ENCODE measurements around the gene PLEKHM3.
A peak's percentile ranks its signal among the peaks of the same experiment; 100 is the strongest.

The PLEKHM3 gene

GRCh38 chr2:207787800-207788199, 237.5 kb downstream of the PLEKHM3 start:
- no peak for TF ChIP-seq CTCF (conservative IDR thresholded peaks at IDR 0.05)
- no peak overlapping the region for H3K27ac ChIP-seq

- TF ChIP-seq CTCF (conservative IDR thresholded peaks at IDR 0.05) = no peak
These were observed 238.3 kb downstream of the PLEKHM3 start for GRCh38 chr2:207787017-207787416.

GRCh38 chr2:207784898-207785297, 240.4 kb downstream of the PLEKHM3 start:
- no peak overlapping the region for H3K27ac ChIP-seq

More at GRCh38 chr2:207787017-207787416, 238.3 kb downstream of the PLEKHM3 start:
- H3K27ac ChIP-seq = no peak overlapping the region

GRCh38 chr2:207783514-207783913, 241.8 kb downstream of the PLEKHM3 start:
- TF ChIP-seq CTCF (conservative IDR thresholded peaks at IDR 0.05) = no peak
- H3K27ac ChIP-seq = no peak overlapping the region

More at GRCh38 chr2:207784898-207785297, 240.4 kb downstream of the PLEKHM3 start:
- TF ChIP-seq CTCF (conservative IDR thresholded peaks at IDR 0.05) = no peak

GRCh38 chr2:207782238-207783030, 242.9 kb downstream of the PLEKHM3 start:
- peak overlapping the region; percentile 26; the same call in 1 of the 2 replicates for H3K27ac ChIP-seq

GRCh38 chr2:207779523-207779922, 245.8 kb downstream of the PLEKHM3 start:
- no peak overlapping the region for H3K27ac ChIP-seq
- TF ChIP-seq CTCF (conservative IDR thresholded peaks at IDR 0.05) = no peak

More at GRCh38 chr2:207782238-207783030, 242.9 kb downstream of the PLEKHM3 start:
- no peak for TF ChIP-seq CTCF (conservative IDR thresholded peaks at IDR 0.05)

GRCh38 chr2:207778298-207778882, 246.9 kb downstream of the PLEKHM3 start:
- H3K27ac ChIP-seq = no peak overlapping the region
- TF ChIP-seq CTCF (conservative IDR thresholded peaks at IDR 0.05) = no peak

All from VCaP (cell line).